OCI-LY7 (cell line): ENCODE data around the gene GPS2.

Experiments
- EZH2phosphoT487 ChIP-seq: fragments of 200-600 bp; sonication (generic); IDR thresholded peaks from 2 replicates; pipeline ENCODE4 v1.6.1; 2018; ENCODE audit warnings: low read depth, borderline replicate concordance, mild to moderate bottlenecking, mixed run types, antibody characterized with exemption, low read length, moderate library complexity, mixed read lengths
- TF ChIP-seq, protein P1 (sequence below): fragments of 200-600 bp; sonication (generic); conservative IDR thresholded peaks from 2 replicates; pipeline ENCODE4 v1.5.1; 2014; ENCODE audit warnings: mild to moderate bottlenecking, antibody characterized with exemption, low read length, moderate library complexity, mixed read lengths

DNA sequence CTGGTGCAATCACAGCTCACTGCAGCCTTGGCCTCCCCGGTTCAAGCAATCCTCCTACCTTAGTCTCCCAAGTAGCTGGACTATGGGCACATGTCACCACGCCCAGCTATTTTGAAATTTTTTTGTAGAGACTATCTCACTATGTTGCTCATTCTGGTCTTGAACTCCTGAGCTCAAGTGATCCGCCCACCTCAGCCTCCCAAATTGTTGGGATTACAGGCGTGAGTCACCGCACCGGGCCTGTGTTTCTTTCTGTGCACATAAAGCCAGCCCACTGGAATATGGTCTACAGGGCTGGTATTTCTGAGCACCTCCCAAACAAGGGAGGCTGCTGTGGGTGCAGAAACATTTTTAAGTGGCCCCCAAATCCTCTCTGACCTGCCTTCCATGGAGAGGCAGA is 48.2 kb upstream of the GPS2 start:
- TF ChIP-seq, protein P1, sequence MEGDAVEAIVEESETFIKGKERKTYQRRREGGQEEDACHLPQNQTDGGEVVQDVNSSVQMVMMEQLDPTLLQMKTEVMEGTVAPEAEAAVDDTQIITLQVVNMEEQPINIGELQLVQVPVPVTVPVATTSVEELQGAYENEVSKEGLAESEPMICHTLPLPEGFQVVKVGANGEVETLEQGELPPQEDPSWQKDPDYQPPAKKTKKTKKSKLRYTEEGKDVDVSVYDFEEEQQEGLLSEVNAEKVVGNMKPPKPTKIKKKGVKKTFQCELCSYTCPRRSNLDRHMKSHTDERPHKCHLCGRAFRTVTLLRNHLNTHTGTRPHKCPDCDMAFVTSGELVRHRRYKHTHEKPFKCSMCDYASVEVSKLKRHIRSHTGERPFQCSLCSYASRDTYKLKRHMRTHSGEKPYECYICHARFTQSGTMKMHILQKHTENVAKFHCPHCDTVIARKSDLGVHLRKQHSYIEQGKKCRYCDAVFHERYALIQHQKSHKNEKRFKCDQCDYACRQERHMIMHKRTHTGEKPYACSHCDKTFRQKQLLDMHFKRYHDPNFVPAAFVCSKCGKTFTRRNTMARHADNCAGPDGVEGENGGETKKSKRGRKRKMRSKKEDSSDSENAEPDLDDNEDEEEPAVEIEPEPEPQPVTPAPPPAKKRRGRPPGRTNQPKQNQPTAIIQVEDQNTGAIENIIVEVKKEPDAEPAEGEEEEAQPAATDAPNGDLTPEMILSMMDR, result no peak
- TF ChIP-seq EZH2phosphoT487, result no peak
